Stimulated activated CD4-positive, alpha-beta T cell treated with anti-CD3 and anti-CD28 coated beads, Interleukin-12 subunit alpha, Interleukin-12 subunit beta, amount 100 ng/mL, for 48 hours (primary cell): Measurements from ENCODE around the gene ZNF488.

Experiments used
- DNase-seq, 3 donors: peaks; one replicate each; pipeline ENCODE4 v3.0.0-alpha.2; 2020; ENCODE audit warnings: low read depth in 2 of 3, low spot score in 1 of 3

ZNF488 gene

DNA sequence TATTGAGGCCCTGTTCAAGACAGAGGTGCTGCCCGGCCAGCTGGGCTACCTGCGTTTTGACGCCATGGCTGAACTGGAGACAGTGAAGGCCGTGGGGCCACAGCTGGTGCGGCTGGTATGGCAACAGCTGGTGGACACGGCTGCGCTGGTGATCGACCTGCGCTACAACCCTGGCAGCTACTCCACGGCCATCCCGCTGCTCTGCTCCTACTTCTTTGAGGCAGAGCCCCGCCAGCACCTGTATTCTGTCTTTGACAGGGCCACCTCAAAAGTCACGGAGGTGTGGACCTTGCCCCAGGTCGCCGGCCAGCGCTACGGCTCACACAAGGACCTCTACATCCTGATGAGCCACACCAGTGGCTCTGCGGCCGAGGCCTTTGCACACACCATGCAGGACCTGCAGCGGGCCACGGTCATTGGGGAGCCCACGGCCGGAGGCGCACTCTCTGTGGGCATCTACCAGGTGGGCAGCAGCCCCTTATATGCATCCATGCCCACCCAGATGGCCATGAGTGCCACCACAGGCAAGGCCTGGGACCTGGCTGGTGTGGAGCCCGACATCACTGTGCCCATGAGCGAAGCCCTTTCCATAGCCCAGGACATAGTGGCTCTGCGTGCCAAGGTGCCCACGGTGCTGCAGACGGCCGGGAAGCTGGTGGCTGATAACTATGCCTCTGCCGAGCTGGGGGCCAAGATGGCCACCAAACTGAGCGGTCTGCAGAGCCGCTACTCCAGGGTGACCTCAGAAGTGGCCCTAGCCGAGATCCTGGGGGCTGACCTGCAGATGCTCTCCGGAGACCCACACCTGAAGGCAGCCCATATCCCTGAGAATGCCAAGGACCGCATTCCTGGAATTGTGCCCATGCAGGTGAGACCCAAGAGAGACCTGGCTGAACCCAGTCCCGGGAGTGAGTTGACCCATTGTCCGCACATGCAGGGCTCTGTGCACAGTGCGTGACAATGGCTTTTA is 33.1 kb downstream of the ZNF488 start:
- no peak for DNase-seq

DNA sequence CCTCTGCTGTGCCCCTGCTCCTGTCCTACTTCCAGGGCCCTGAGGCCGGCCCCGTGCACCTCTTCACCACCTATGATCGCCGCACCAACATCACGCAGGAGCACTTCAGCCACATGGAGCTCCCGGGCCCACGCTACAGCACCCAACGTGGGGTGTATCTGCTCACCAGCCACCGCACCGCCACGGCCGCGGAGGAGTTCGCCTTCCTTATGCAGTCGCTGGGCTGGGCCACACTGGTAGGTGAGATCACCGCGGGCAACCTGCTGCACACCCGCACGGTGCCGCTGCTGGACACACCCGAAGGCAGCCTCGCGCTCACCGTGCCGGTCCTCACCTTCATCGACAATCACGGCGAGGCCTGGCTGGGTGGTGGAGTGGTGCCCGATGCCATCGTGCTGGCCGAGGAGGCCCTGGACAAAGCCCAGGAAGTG is 34.1 kb downstream of the ZNF488 start:
- DNase-seq: no peak

DNA sequence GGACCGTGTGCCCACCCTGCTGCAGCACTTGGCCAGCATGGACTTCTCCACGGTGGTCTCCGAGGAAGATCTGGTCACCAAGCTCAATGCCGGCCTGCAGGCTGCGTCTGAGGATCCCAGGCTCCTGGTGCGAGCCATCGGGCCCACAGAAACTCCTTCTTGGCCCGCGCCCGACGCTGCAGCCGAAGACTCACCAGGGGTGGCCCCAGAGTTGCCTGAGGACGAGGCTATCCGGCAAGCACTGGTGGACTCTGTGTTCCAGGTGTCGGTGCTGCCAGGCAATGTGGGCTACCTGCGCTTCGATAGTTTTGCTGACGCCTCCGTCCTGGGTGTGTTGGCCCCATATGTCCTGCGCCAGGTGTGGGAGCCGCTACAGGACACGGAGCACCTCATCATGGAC is 34.6 kb downstream of the ZNF488 start:
- DNase-seq: no peak

GRCh38 chr10:47348661-47349470 is 35.2 kb downstream of the ZNF488 start:
- no peak for DNase-seq

GRCh38 chr10:47348138-47348651 is 35.9 kb downstream of the ZNF488 start, which contains the start of gene RBP3:
Gene RBP3 (plus strand): TSS chr10:47348363. CDS start chr10:47348485, 122 bp downstream.
- no peak for DNase-seq

DNA sequence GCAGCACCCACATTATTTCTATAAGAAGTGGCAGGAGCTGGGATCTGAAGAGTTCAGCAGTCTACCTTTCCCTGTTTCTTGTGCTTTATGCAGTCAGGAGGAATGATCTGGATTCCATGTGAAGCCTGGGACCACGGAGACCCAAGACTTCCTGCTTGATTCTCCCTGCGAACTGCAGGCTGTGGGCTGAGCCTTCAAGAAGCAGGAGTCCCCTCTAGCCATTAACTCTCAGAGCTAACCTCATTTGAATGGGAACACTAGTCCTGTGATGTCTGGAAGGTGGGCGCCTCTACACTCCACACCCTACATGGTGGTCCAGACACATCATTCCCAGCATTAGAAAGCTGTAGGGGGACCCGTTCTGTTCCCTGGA is 36.8 kb downstream of the ZNF488 start:
- DNase-seq: no peak

- no peak for DNase-seq
Measured at GRCh38 chr10:47346581-47347302, 37.4 kb downstream of the ZNF488 start.

DNA sequence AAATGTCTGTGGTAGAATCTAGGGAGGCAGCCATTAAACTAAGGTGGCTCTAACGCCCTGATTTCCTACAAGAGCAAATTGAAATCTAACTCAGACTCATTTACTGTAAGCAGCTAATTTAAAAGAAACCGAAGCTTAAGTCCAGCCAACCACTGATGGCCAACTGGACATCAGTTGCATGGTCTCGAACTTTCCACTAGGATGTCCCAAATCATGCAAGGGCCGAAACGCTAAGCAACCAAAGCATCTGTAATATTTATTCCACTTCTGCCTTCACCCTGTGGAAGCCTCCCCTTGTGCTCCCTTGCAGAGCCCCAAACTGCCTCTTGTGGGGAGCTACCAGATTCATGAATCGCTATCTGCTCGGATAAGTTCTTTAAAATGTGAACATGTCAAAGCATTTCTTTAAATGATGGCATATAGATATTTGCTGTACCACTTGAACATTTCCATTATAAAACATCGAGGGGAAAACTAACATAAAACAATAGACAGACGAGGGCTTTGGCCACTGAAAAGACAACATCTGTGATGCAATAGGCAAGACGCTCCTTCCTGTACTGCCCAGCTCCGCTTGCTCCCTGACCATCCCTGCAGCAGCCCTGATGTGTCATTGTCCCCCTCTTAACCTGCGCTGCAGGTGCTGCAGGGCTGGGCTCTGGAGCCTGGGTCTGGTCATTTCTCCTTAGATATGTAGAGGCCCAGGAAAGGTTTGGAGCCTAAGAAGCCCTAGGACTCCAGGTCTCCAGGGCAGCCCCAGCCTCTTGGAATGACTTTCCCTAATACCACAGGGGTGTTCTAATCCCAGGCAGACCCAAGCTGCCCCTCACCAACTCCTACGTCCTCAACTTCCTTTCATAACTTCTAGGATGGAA is 38.9 kb downstream of the ZNF488 start:
- no peak for DNase-seq

DNA sequence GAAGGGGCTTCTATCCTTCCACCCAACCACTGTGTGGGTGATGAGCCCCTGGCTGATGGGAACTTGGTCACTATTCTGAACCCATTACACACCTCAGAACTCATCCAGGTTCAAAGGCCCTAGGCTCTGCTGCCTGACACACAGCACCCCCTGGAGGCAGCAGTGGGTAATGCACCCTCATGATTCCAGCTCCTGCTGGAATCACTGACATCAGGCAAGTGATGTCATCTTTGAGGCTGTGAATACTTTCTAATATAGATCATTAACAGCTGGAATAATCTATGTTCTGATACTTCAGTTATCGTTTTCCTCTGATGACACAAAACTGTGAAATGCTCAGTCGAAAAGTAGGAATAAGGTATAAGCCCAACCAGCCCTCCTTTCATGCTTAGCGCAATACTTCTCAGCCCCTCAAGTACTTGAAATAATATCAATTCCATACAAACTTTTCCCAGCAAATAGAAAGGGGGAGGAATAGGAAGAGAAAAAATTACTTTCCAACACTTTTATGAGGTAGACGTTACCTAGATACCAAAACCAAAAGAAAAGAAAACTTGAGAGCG is 43.4 kb downstream of the ZNF488 start:
- peak; percentile 55 to 75 (median 62) for DNase-seq

- DNase-seq: no peak
Measured at GRCh38 chr10:47339759-47340607, 44.1 kb downstream of the ZNF488 start.

GRCh38 chr10:47339186-47339735 is 44.8 kb downstream of the ZNF488 start:
- DNase-seq: no peak

GRCh38 chr10:47337310-47337709 is 46.8 kb downstream of the ZNF488 start:
- no peak for DNase-seq

DNA sequence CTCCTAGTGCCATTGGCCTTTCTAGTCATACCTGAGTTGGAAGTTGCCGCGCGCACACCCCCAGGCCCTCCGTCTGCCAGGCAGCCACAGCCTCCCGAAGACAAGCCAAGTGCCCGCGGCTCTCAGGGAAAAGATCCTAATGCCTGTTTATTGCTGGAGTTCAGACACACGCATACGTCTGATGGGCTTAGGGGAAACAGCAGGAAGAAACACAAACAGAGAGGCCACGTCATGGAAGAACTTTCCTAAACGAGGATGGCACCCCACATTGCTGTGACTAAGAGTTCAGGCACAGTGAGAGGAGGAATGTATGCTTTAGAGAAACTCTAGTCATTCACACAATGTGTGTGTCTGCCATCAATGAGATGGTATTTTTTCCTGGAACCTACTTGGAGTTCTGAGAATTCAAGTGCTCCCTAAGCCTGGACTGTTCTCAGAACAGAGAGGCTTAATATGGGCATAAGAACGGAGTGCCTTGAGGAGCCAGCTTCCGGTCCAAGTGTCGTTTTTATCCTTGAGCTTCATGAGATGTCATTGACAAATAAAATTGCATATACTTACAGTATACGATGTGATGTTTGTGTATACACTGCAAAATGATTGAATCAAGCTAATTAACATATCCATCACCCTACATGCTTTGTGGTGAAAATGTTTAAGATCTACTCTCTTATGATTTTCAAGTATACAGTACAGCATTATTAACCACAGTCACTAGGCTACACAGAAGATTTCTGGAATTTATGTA is 47.5 kb downstream of the ZNF488 start:
- DNase-seq: no peak

- DNase-seq: no peak
Measured at GRCh38 chr10:47335906-47336305, 48.2 kb downstream of the ZNF488 start.

- DNase-seq: no peak
Measured at GRCh38 chr10:47334466-47335295, 49.4 kb downstream of the ZNF488 start.

DNA sequence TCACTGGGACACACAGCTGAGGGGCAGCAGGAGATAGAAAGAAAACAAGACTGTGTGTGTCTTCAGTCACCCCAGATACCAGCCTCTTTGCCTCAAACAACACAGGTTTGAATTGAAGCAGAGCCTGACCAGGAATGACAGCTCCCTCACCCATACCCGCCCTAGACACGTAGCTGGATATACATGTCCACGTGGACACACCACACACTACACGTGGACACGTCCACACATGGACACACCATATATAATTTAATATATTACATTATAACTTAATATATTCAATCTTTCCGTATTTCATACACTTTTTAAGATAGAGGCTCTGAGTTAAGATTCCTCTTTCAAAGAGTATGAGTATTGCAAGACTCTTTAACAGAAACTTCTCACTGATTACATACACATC is 50.6 kb downstream of the ZNF488 start:
- no peak for DNase-seq

- no peak for DNase-seq
Measured at GRCh38 chr10:47332946-47333345, 51.1 kb downstream of the ZNF488 start.
